Cardiac septum (tissue), 1 donor: ENCODE results near the gene RNF220. TPM values are rescaled to one million over a fixed set of nuclear protein-coding genes. Genes with fewer than 3 reads are reported as not detected.

ENCODE experiments used
- DNase-seq: peaks from one replicate; pipeline ENCODE4 v3.0.0-alpha.2; 2020; ENCODE audit warnings: low spot score
- intact Hi-C: fragments of 100-400 bp; cut with DNase I; formaldehyde crosslinking; loops from one replicate; pipeline ENCODE4 v1.14.0; 2022
- total RNA-seq: library from RNA; stranded (reverse); fragmentation: NEBNext Ultra II Directional; extraction: Animal tissue kit (Norgen Biotek cat#: 25700); gene quantifications from one replicate; pipeline ENCODE4 v1.2.1, GENCODE V29; 2021
- donor health status: DM: no; HTN: no; CAD: no.

The RNF220 gene
- total RNA-seq, 1 donor from 2014 or later = 45.6 TPM

- no peak for DNase-seq
- intact Hi-C loops = no loop called here
Observed at GRCh38 chr1:44676484-44677200, 271.6 kb downstream of the RNF220 start.

GRCh38 chr1:44677201-44677766, 272.2 kb downstream of the RNF220 start:
- intact Hi-C loops = no loop called here
- DNase-seq = no peak

- intact Hi-C loops = no loop called here
Observed at GRCh38 chr1:44678120-44678519, 273.1 kb downstream of the RNF220 start.

GRCh38 chr1:44678626-44679025, 273.6 kb downstream of the RNF220 start:
- DNase-seq = no peak
- intact Hi-C loops = no loop called here

More at GRCh38 chr1:44678120-44678519, 273.1 kb downstream of the RNF220 start:
- DNase-seq = no peak

- intact Hi-C loops = no loop called here
- no peak for DNase-seq
Observed at GRCh38 chr1:44679468-44679867, 274.4 kb downstream of the RNF220 start.

- DNase-seq = no peak
- intact Hi-C loops = no loop called here
Observed at GRCh38 chr1:44681905-44682882, 277.1 kb downstream of the RNF220 start.

- DNase-seq = no peak
- intact Hi-C loops = no loop called here
Observed at GRCh38 chr1:44682883-44683265, 277.8 kb downstream of the RNF220 start.

- DNase-seq = no peak
- intact Hi-C loops = no loop called here
Observed at GRCh38 chr1:44684525-44684924, 279.5 kb downstream of the RNF220 start.

GRCh38 chr1:44685218-44685617, 280.2 kb downstream of the RNF220 start:
- no peak for DNase-seq
- intact Hi-C loops = no loop called here

- DNase-seq = no peak
- intact Hi-C loops = no loop called here
Observed at GRCh38 chr1:44685881-44686280, 280.8 kb downstream of the RNF220 start.

- intact Hi-C loops = no loop called here
- DNase-seq = no peak
Observed at GRCh38 chr1:44688760-44689446, 283.8 kb downstream of the RNF220 start.

- intact Hi-C loops = no loop called here
- no peak for DNase-seq
Observed at GRCh38 chr1:44689447-44689765, 284.4 kb downstream of the RNF220 start.

GRCh38 chr1:44693159-44693558, 288.1 kb downstream of the RNF220 start:
- intact Hi-C loops = no loop called here
- no peak for DNase-seq

- intact Hi-C loops = no loop called here
- no peak for DNase-seq
Observed at GRCh38 chr1:44693900-44694299, 288.8 kb downstream of the RNF220 start.

- no peak for DNase-seq
- intact Hi-C loops = no loop called here
Observed at GRCh38 chr1:44694863-44695478, 289.9 kb downstream of the RNF220 start.

GRCh38 chr1:44695671-44696070, 290.6 kb downstream of the RNF220 start:
- no peak for DNase-seq
- intact Hi-C loops = no loop called here

- DNase-seq = no peak
- intact Hi-C loops = no loop called here
Observed at GRCh38 chr1:44696101-44696500, 291.0 kb downstream of the RNF220 start.

- intact Hi-C loops = no loop called here
- DNase-seq = peak; percentile 79
Observed at GRCh38 chr1:44696789-44697345, 291.8 kb downstream of the RNF220 start.

- no peak for DNase-seq
- intact Hi-C loops = no loop called here
Observed at GRCh38 chr1:44698138-44698537, 293.1 kb downstream of the RNF220 start.
